ENCODE data around the gene FGF12. TPM values are rescaled to one million over a fixed set of nuclear protein-coding genes. Genes with fewer than 3 reads are reported as not detected.

FGF12 gene
- total and polyA plus RNA-seq, 2 donors (not counting 1 experiment from before 2014, with no cell fraction given) = 0.03 TPM; not detected in 1

GRCh38 chr3:192212979-192213378, 514.4 kb downstream of the FGF12 start:
- H3K4me1 Mint-ChIP-seq = no peaks in the 10 kb centered on the region
- no peak overlapping the region for H3K4me3 Mint-ChIP-seq
- H4K20me1 ChIP-seq (ENCODE audit: control insufficient read depth, insufficient read depth, low read length, poor library complexity, severe bottlenecking) = no peaks in the 10 kb centered on the region
- no peaks in the 10 kb centered on the region for H3K9me3 Mint-ChIP-seq (ENCODE audit: insufficient read depth)
- H3K27ac Mint-ChIP-seq = no peak overlapping the region
- no peaks in the 10 kb centered on the region for H3K27me3 ChIP-seq (replicated peaks in 1 of 4; ENCODE audit: control extremely low read depth in 1 of 4, control insufficient read depth in 3 of 4, insufficient read depth in 4 of 4, low read length in 3 of 4)
- no peak overlapping the region for H3K4me2 ChIP-seq (replicated peaks; ENCODE audit: low read depth, low read length, poor library complexity, severe bottlenecking)
- ATAC-seq (ENCODE audit: low read depth) (no peak), DNase-seq (no peak)
- no peaks in the 10 kb centered on the region for H3K9me3 ChIP-seq (ENCODE audit: control extremely low read depth in 1 of 3, control insufficient read depth in 2 of 3, insufficient read depth in 1 of 3, low read length in 2 of 3)
- TF ChIP-seq EZH2 (IDR thresholded peaks at IDR 0.05; ENCODE audit: borderline replicate concordance, insufficient read depth, low read depth, low read length, poor library complexity, severe bottlenecking) (no peak), CTCF (IDR thresholded peaks at IDR 0.05) (no peak)
- CTCF ChIA-PET = no interaction called here
- 85% methylated on average over 5 of the region's 7 CpGs for WGBS (ENCODE audit: insufficient coverage)
- H3K79me2 ChIP-seq (ENCODE audit: control insufficient read depth, insufficient read depth, low read length) = no peaks in the 10 kb centered on the region
- no peak overlapping the region for H2AFZ ChIP-seq (ENCODE audit: insufficient read depth, low read depth, low read length, poor library complexity, severe bottlenecking)
- H3K36me3 ChIP-seq (replicated peaks in 1 of 2; ENCODE audit: control extremely low read depth in 1 of 2, control insufficient read depth in 1 of 2, extremely low read depth in 1 of 2, insufficient read depth in 2 of 2, low read length in 1 of 2) = no peaks in the 10 kb centered on the region
- no peak overlapping the region for H3K9ac ChIP-seq (ENCODE audit: low read length)
- POLR2A ChIA-PET = no interaction called here
- intact Hi-C loops (cut with micrococcal nuclease) = no loop called here
- no peaks in the 10 kb centered on the region for H3K27me3 Mint-ChIP-seq
- H3K4me3 ChIP-seq (ENCODE audit: control extremely low read depth in 1 of 5, extremely low read depth in 1 of 5, insufficient read depth in 1 of 5, low read depth in 2 of 5, low read length in 4 of 5) = no peak overlapping the region
- no peaks in the 10 kb centered on the region for H3K4me1 ChIP-seq (ENCODE audit: control insufficient read depth in 2 of 2, insufficient read depth in 2 of 2, low read length in 2 of 2)
- H3K27ac ChIP-seq (ENCODE audit: low read length in 2 of 2) = no peak overlapping the region

GRCh38 chr3:192212335-192212734, 515.0 kb downstream of the FGF12 start:
- Histone ChIP-seq H3K27me3 (replicated peaks in 1 of 4; ENCODE audit: control extremely low read depth in 1 of 4, control insufficient read depth in 3 of 4, insufficient read depth in 4 of 4, low read length in 3 of 4) (no peaks in the 10 kb centered on the region), H3K4me1 (ENCODE audit: control insufficient read depth in 2 of 2, insufficient read depth in 2 of 2, low read length in 2 of 2) (no peaks in the 10 kb centered on the region), H3K36me3 (replicated peaks in 1 of 2; ENCODE audit: control extremely low read depth in 1 of 2, control insufficient read depth in 1 of 2, extremely low read depth in 1 of 2, insufficient read depth in 2 of 2, low read length in 1 of 2) (no peaks in the 10 kb centered on the region), H4K20me1 (ENCODE audit: control insufficient read depth, insufficient read depth, low read length, poor library complexity, severe bottlenecking) (no peaks in the 10 kb centered on the region), H3K4me2 (replicated peaks; ENCODE audit: low read depth, low read length, poor library complexity, severe bottlenecking) (no peak overlapping the region), H3K4me3 (ENCODE audit: control extremely low read depth in 1 of 5, extremely low read depth in 1 of 5, insufficient read depth in 1 of 5, low read depth in 2 of 5, low read length in 4 of 5) (no peak overlapping the region), H3K79me2 (ENCODE audit: control insufficient read depth, insufficient read depth, low read length) (no peaks in the 10 kb centered on the region), H3K9ac (ENCODE audit: low read length) (no peak overlapping the region), H2AFZ (ENCODE audit: insufficient read depth, low read depth, low read length, poor library complexity, severe bottlenecking) (no peak overlapping the region), H3K9me3 (ENCODE audit: control extremely low read depth in 1 of 3, control insufficient read depth in 2 of 3, insufficient read depth in 1 of 3, low read length in 2 of 3) (no peaks in the 10 kb centered on the region), H3K27ac (ENCODE audit: low read length in 2 of 2) (no peak overlapping the region)
- ATAC-seq (ENCODE audit: low read depth) = no peak
- intact Hi-C loops (cut with micrococcal nuclease) = no loop called here
- Mint-ChIP-seq H3K9me3 (ENCODE audit: insufficient read depth) (no peaks in the 10 kb centered on the region), H3K4me1 (no peaks in the 10 kb centered on the region), H3K4me3 (no peak overlapping the region), H3K27me3 (no peaks in the 10 kb centered on the region), H3K27ac (no peak overlapping the region)
- TF ChIP-seq EZH2 (IDR thresholded peaks at IDR 0.05; ENCODE audit: borderline replicate concordance, insufficient read depth, low read depth, low read length, poor library complexity, severe bottlenecking) (no peak), CTCF (IDR thresholded peaks at IDR 0.05) (peak; percentile 15)
- 100% methylated on average over 1 of the region's 2 CpGs for WGBS (ENCODE audit: insufficient coverage)
- CTCF ChIA-PET = no interaction called here
- DNase-seq = no peak
- POLR2A ChIA-PET = no interaction called here
